OCI-LY7 (cell line): Measurements from ENCODE around the gene DNMBP. TPM values are rescaled to one million over a fixed set of nuclear protein-coding genes. Genes with fewer than 3 reads are reported as not detected.

Source experiments
- BruUV-seq: library from RNA; stranded (reverse); fragments of 400-500 nt; replicated peaks from 2 replicates; lab custom pipeline; 2021; lab: Mats Ljungman, UMichigan
- CTCF ChIA-PET: fragments of 300-600 bp; sonication (Branson Sonifier 250); formaldehyde crosslinking; loops from one replicate; lab custom pipeline; 2022; ENCODE audit warnings: antibody characterized with exemption; ENCODE audit not compliant: unreplicated experiment; lab: Charles Lee
- POLR2A ChIA-PET: fragments of 300-600 bp; sonication (Branson Sonifier 250); formaldehyde crosslinking; loops from one replicate; lab custom pipeline; 2022; ENCODE audit warnings: antibody characterized with exemption; lab: Charles Lee
- DNase-seq: peaks from one replicate; pipeline ENCODE4 v3.0.0-alpha.2; 2015; ENCODE audit warnings: low spot score
- H2AFZ ChIP-seq: fragments of 200-600 bp; sonication (generic), shearing (Covaris generic); 2 replicates; pipeline ENCODE4 v1.6.1; 2014; ENCODE audit warnings: mild to moderate bottlenecking, antibody characterized with exemption, low read length, moderate library complexity
- H3K27ac ChIP-seq: fragments of 200-600 bp; sonication (generic); 2 replicates; pipeline ENCODE4 v1.5.1; 2014; ENCODE audit warnings: mixed run types, low read depth, mild to moderate bottlenecking, moderate library complexity, low read length, inconsistent platforms; ENCODE audit not compliant: poor library complexity, severe bottlenecking
- H3K36me3 ChIP-seq: fragments of 200-600 bp; sonication (generic); 2 replicates; pipeline ENCODE4 v1.6.1; 2014; ENCODE audit warnings: mild to moderate bottlenecking, antibody characterized with exemption, low read length, moderate library complexity, mixed read lengths; ENCODE audit not compliant: insufficient read depth
- H3K4me1 ChIP-seq: fragments of 200-600 bp; sonication (generic); 2 replicates; pipeline ENCODE4 v1.5.1; 2014; ENCODE audit warnings: mild to moderate bottlenecking, low read length; ENCODE audit not compliant: insufficient read depth, poor library complexity, severe bottlenecking
- H3K4me2 ChIP-seq: fragments of 200-600 bp; sonication (generic); 2 replicates; pipeline ENCODE4 v1.6.1; 2014; ENCODE audit warnings: mild to moderate bottlenecking, low read length
- H3K4me3 ChIP-seq: fragments of 200-600 bp; sonication (generic); 2 replicates; pipeline ENCODE4 v1.5.1; 2014; ENCODE audit warnings: mild to moderate bottlenecking, low read depth, low read length; ENCODE audit not compliant: poor library complexity, severe bottlenecking
- H3K79me2 ChIP-seq: fragments of 200-600 bp; sonication (generic); 2 replicates; pipeline ENCODE4 v1.6.1; 2016; ENCODE audit warnings: low read depth, mild to moderate bottlenecking, low read length, moderate library complexity, mixed read lengths; ENCODE audit not compliant: insufficient read depth
- H3K9me2 ChIP-seq: fragments of 200-600 bp; sonication (generic); 2 replicates; pipeline ENCODE4 v1.6.1; 2016; ENCODE audit warnings: mild to moderate bottlenecking, low read length, mixed read lengths; ENCODE audit not compliant: insufficient read depth
- H3K9me3 ChIP-seq: fragments of 200-600 bp; sonication (generic); 2 replicates; pipeline ENCODE4 v1.6.1; 2014; ENCODE audit warnings: mild to moderate bottlenecking, mixed run types, low read length, mixed read lengths
- H4K20me1 ChIP-seq: fragments of 200-600 bp; sonication (generic); 2 replicates; pipeline ENCODE4 v1.6.1; 2014; ENCODE audit warnings: mild to moderate bottlenecking, antibody characterized with exemption, low read length, moderate library complexity, mixed read lengths; ENCODE audit not compliant: insufficient read depth
- EZH2phosphoT487 ChIP-seq: fragments of 200-600 bp; sonication (generic); IDR thresholded peaks from 2 replicates; pipeline ENCODE4 v1.6.1; 2018; ENCODE audit warnings: low read depth, borderline replicate concordance, mild to moderate bottlenecking, mixed run types, antibody characterized with exemption, low read length, moderate library complexity, mixed read lengths
- intact Hi-C: fragments of 100-400 bp; cut with micrococcal nuclease; formaldehyde crosslinking; loops from one replicate; pipeline ENCODE4 v1.10.0; 2022; ENCODE audit not compliant: unreplicated experiment
- total RNA-seq, 2 experiments: library from RNA; depleted of rRNA in 1 of 2; stranded (reverse); fragments of >200 nt in 1 of 2; shearing (Covaris generic) in 1 of 2; gene quantifications; 2 replicates each; pipeline ENCODE4 v1.2.3, GENCODE V29; 2014 to 2022
- TF ChIP-seq, protein P1 (sequence below): fragments of 200-600 bp; sonication (generic); conservative IDR thresholded peaks from 2 replicates; pipeline ENCODE4 v1.5.1; 2014; ENCODE audit warnings: mild to moderate bottlenecking, antibody characterized with exemption, low read length, moderate library complexity, mixed read lengths

DNMBP gene
- total RNA-seq, 2 experiments from 2014 or later, result 27.0 to 36.2 TPM

DNA sequence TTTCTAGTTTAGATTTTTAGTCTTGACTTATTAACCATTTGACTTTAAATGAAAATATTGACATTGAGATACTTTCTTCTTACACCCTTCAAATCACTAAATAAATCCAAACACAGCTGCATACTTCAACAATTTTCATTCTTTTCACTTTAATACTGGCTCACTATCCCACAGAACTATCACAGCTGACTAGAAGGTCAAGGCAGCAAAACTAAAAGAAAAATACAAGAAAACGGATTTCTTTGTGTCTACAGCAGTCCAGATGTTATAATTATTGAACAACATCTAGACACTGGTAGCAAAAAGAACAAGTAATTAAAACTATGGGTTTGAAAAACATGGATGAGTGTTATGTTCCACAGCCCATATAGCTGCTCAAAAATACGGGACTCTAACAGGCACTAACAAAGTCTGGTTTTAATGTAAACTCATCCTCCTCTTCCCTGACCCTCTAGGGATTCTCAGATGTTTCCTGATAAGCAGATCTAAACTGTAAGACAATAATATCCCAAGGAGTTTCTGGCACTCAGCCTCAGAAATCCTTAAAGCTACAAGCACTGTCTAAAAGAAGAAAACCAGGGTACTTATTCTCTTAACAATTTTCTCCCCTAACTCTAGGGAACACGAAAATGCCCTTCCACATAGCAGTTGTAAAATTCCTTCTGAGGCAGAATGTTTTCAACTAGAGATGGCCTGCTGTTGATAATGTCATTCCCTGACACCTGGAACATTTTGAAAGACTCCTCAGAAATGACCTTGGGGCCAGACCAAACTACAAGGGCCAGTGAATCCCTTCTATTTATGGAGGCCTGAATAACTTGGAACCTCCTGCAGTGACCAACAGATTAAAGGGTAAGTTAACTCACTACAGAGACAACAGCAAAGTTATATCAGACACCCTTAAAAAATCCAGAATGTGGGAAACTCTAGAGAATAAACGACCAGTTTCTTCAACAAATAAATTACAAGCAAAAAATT is 12.8 kb downstream of the DNMBP start:
- DNase-seq, result no peak
- no peak overlapping the region for H3K27ac ChIP-seq
- no peaks in the 10 kb centered on the region for H3K9me3 ChIP-seq
- H3K4me2 ChIP-seq, result no peak overlapping the region
- TF ChIP-seq, protein P1, sequence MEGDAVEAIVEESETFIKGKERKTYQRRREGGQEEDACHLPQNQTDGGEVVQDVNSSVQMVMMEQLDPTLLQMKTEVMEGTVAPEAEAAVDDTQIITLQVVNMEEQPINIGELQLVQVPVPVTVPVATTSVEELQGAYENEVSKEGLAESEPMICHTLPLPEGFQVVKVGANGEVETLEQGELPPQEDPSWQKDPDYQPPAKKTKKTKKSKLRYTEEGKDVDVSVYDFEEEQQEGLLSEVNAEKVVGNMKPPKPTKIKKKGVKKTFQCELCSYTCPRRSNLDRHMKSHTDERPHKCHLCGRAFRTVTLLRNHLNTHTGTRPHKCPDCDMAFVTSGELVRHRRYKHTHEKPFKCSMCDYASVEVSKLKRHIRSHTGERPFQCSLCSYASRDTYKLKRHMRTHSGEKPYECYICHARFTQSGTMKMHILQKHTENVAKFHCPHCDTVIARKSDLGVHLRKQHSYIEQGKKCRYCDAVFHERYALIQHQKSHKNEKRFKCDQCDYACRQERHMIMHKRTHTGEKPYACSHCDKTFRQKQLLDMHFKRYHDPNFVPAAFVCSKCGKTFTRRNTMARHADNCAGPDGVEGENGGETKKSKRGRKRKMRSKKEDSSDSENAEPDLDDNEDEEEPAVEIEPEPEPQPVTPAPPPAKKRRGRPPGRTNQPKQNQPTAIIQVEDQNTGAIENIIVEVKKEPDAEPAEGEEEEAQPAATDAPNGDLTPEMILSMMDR, result no peak
- no peak for TF ChIP-seq EZH2phosphoT487
- no peak overlapping the region for H3K4me3 ChIP-seq
- CTCF ChIA-PET, result no interaction called here
- intact Hi-C loops, result no loop called here
- POLR2A ChIA-PET, result interaction anchor here (1.1 to 4.7 kb wide), 2 partner anchors 12 to 25 kb away, joined by 3 to 24 read pairs; no protein-coding TSS in a partner anchor
- BruUV-seq, result no TSS peak
- H3K9me2 ChIP-seq, result no peaks in the 10 kb centered on the region
- H4K20me1 ChIP-seq, result peaks cover 4% of the 10 kb centered on the region; the same call in 1 of the 2 replicates
- H2AFZ ChIP-seq, result no peak overlapping the region
- peaks cover 73% of the 10 kb centered on the region for H3K36me3 ChIP-seq
- peaks cover 93% of the 10 kb centered on the region for H3K79me2 ChIP-seq
- peaks cover 57% of the 10 kb centered on the region for H3K4me1 ChIP-seq

DNA sequence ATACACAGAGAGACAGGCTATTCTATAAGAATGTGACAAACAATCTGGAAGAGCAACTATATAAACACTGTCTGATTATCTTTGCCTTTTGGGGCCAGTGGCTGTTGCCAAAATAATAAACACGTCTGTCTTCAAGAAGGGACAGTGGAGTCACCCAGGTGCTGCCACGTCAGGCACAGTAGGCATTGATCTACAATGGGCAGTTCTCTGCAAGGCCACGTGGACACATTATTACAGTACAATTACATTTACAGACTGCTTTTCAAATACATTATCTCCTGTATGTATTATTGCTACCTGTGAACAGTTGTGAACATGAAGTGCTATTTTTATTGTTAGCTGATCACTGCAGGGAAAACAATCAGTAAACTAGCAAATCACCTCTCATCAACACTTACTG is 14.0 kb downstream of the DNMBP start:
- Histone ChIP-seq H3K36me3 (peaks cover 65% of the 10 kb centered on the region), H3K4me2 (no peak overlapping the region), H4K20me1 (peaks cover 4% of the 10 kb centered on the region; the same call in 1 of the 2 replicates), H3K4me3 (no peak overlapping the region), H3K9me3 (no peaks in the 10 kb centered on the region), H3K4me1 (peaks cover 50% of the 10 kb centered on the region), H2AFZ (no peak overlapping the region), H3K9me2 (no peaks in the 10 kb centered on the region), H3K27ac (peak overlapping the region; percentile 6), H3K79me2 (peaks cover 93% of the 10 kb centered on the region)
- TF ChIP-seq, protein P1, result no peak
- TF ChIP-seq EZH2phosphoT487, result no peak
- no TSS peak for BruUV-seq
- POLR2A ChIA-PET, result interaction anchor here (0.8 to 4.7 kb wide), 5 partner anchors 8 to 27 kb away, joined by 3 to 24 read pairs (median 4); no protein-coding TSS in a partner anchor
- DNase-seq, result no peak
- CTCF ChIA-PET, result no interaction called here
- intact Hi-C loops, result no loop called here
